Smooth muscle cell (in vitro differentiated cells): ENCODE data around the gene ZCCHC24. TPM values are rescaled to one million over a fixed set of nuclear protein-coding genes. Genes with fewer than 3 reads are reported as not detected.

Experiments
- DNase-seq: peaks from one replicate; lab custom pipeline; 2025; ENCODE audit not compliant: unreplicated experiment; lab: John Stamatoyannopoulos, UW
- H2AFZ ChIP-seq: fragments of 200-600 bp; sonication (generic); 2 replicates; pipeline ENCODE4 v1.6.0; 2016; ENCODE audit warnings: antibody characterized with exemption, low read depth, mild to moderate bottlenecking
- H3F3A ChIP-seq: fragments of 200-600 bp; sonication (generic); 2 replicates; pipeline ENCODE4 v1.6.0; 2017; ENCODE audit warnings: antibody characterized with exemption, low read depth
- H3K27ac ChIP-seq: fragments of 200-600 bp; sonication (generic); 2 replicates; pipeline ENCODE4 v1.5.1; 2016; ENCODE audit warnings: low read depth, mild to moderate bottlenecking
- H3K27me3 ChIP-seq: fragments of 200-600 bp; sonication (generic); 2 replicates; pipeline ENCODE4 v1.6.1; 2016; ENCODE audit warnings: low read depth, mild to moderate bottlenecking
- H3K36me3 ChIP-seq: fragments of 200-600 bp; sonication (generic); 2 replicates; pipeline ENCODE4 v1.5.1; 2016; ENCODE audit warnings: low read depth
- H3K4me1 ChIP-seq: fragments of 200-600 bp; sonication (generic); 2 replicates; pipeline ENCODE4 v1.5.1; 2016; ENCODE audit warnings: low read depth
- H3K4me2 ChIP-seq: fragments of 200-600 bp; sonication (generic); 2 replicates; pipeline ENCODE4 v1.6.0; 2016; ENCODE audit warnings: mild to moderate bottlenecking
- H3K4me3 ChIP-seq: fragments of 200-600 bp; sonication (generic); 2 replicates; pipeline ENCODE4 v1.5.1; 2016; ENCODE audit warnings: mild to moderate bottlenecking
- H3K79me2 ChIP-seq: fragments of 200-600 bp; sonication (generic); 2 replicates; pipeline ENCODE4 v1.6.0; 2016; ENCODE audit warnings: low read depth, mild to moderate bottlenecking
- H3K9ac ChIP-seq: fragments of 200-600 bp; sonication (generic); 2 replicates; pipeline ENCODE4 v1.6.0; 2016; ENCODE audit warnings: low read depth
- H3K9me3 ChIP-seq: fragments of 200-600 bp; sonication (generic); replicated peaks from 2 replicates; pipeline ENCODE4 v1.5.1; 2016; ENCODE audit warnings: low read depth
- H4K20me1 ChIP-seq: fragments of 200-600 bp; sonication (generic); 2 replicates; pipeline ENCODE4 v1.6.0; 2016; ENCODE audit warnings: low read depth
- WGBS: methylation state at CpG from one replicate; pipeline ENCODE4 v1.1.7; 2016; ENCODE audit warnings: low lambda C conversion rate; 5-methylcytosine and 5-hydroxymethylcytosine counted together
- polyA plus RNA-seq: library from polyadenylated mRNA; unstranded; fragments of >200 nt; fragmentation: Nextera tagmentation; extraction: Ambion mirVana; gene quantifications from 2 replicates; pipeline ENCODE4 v1.2.1, GENCODE V29; 2016
- total RNA-seq: library from RNA; depleted of rRNA; stranded (reverse); fragments of >200 nt; gene quantifications from 2 replicates; pipeline ENCODE4 v1.2.3, GENCODE V29; 2014
- TF ChIP-seq, protein P1 (sequence below): fragments of 200-600 bp; sonication (generic); IDR thresholded peaks from 2 replicates; pipeline ENCODE4 v1.5.1; 2017; ENCODE audit warnings: borderline replicate concordance, mild to moderate bottlenecking, antibody characterized with exemption; ENCODE audit not compliant: insufficient read depth, poor library complexity, severe bottlenecking

Gene ZCCHC24
- total and polyA plus RNA-seq, 2 experiments from 2014 or later = 21.9 to 52.1 TPM

DNA sequence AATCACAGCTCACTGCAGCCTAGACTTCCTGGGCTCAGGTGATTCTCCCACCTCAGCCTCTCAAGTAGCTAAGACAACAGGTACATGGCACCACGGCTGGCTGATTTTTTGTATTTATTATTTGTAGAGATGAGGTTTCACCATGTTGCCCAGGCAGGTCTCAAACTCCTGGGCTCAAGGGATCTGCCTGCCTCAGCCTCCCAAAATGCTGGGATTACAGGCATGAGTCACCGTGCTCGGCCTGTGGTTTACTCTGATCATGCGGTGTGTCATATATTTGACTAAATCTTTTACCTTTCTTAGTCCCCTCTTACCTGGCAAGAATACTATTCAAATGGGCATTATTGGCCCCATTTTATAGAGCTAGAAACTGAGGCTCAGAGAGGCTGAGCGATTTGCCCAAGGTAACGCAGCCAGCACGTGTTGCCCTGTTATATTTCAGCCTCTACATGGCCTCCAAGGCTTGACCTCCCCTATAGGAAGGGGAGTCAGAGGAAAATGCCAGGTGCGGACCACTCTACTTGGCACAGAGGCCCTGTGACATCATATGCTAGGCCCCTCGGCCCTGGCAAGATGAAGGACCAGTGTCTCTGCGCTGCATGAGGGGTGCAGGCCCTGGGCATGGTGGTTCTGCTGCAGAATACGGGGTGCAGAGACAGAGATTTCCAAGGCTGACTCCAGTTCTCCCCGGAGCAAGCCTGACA lies 8.2 kb downstream of the ZCCHC24 start:
- no peaks in the 10 kb centered on the region for H3K9me3 ChIP-seq
- H3K36me3 ChIP-seq = no peaks in the 10 kb centered on the region
- WGBS = 79% methylated on average over 12 of the region's 12 CpGs
- H3K4me3 ChIP-seq = no peak overlapping the region
- no peaks in the 10 kb centered on the region for H3F3A ChIP-seq
- H3K4me2 ChIP-seq = peak overlapping the region; percentile 15
- H3K9ac ChIP-seq = no peak overlapping the region
- DNase-seq = no peak
- peak overlapping the region; percentile 90 for H3K27ac ChIP-seq
- H3K79me2 ChIP-seq = peaks cover 87% of the 10 kb centered on the region
- H4K20me1 ChIP-seq = peaks cover 81% of the 10 kb centered on the region
- H3K27me3 ChIP-seq = no peaks in the 10 kb centered on the region
- no peak overlapping the region for H2AFZ ChIP-seq
- peaks cover 21% of the 10 kb centered on the region for H3K4me1 ChIP-seq
- TF ChIP-seq, protein P1, sequence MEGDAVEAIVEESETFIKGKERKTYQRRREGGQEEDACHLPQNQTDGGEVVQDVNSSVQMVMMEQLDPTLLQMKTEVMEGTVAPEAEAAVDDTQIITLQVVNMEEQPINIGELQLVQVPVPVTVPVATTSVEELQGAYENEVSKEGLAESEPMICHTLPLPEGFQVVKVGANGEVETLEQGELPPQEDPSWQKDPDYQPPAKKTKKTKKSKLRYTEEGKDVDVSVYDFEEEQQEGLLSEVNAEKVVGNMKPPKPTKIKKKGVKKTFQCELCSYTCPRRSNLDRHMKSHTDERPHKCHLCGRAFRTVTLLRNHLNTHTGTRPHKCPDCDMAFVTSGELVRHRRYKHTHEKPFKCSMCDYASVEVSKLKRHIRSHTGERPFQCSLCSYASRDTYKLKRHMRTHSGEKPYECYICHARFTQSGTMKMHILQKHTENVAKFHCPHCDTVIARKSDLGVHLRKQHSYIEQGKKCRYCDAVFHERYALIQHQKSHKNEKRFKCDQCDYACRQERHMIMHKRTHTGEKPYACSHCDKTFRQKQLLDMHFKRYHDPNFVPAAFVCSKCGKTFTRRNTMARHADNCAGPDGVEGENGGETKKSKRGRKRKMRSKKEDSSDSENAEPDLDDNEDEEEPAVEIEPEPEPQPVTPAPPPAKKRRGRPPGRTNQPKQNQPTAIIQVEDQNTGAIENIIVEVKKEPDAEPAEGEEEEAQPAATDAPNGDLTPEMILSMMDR = no peak

DNA sequence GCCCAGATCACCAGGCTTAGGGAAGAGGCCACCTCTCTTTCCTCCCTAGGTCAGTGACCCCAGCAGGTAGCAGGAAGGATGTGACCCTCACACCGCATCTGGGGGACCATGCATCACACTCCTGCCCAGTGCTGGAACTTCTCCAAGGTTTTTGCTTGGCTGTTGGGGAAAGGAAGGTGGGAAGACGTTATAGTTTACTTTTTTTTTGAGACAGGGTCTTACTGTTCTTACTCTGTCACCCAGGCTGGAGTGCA lies 8.6 kb downstream of the ZCCHC24 start:
- H3K4me3 ChIP-seq = no peak overlapping the region
- DNase-seq = no peak
- no peaks in the 10 kb centered on the region for H3F3A ChIP-seq
- no peaks in the 10 kb centered on the region for H3K36me3 ChIP-seq
- peaks cover 87% of the 10 kb centered on the region for H3K79me2 ChIP-seq
- no peaks in the 10 kb centered on the region for H3K9me3 ChIP-seq
- peak overlapping the region; percentile 90 for H3K27ac ChIP-seq
- 87% methylated on average over 2 of the region's 2 CpGs for WGBS
- H3K4me1 ChIP-seq = peaks cover 26% of the 10 kb centered on the region
- H2AFZ ChIP-seq = no peak overlapping the region
- peak overlapping the region; percentile 15 for H3K4me2 ChIP-seq
- TF ChIP-seq, protein P1 = no peak
- H3K9ac ChIP-seq = no peak overlapping the region
- H4K20me1 ChIP-seq = peaks cover 80% of the 10 kb centered on the region
- no peaks in the 10 kb centered on the region for H3K27me3 ChIP-seq

DNA sequence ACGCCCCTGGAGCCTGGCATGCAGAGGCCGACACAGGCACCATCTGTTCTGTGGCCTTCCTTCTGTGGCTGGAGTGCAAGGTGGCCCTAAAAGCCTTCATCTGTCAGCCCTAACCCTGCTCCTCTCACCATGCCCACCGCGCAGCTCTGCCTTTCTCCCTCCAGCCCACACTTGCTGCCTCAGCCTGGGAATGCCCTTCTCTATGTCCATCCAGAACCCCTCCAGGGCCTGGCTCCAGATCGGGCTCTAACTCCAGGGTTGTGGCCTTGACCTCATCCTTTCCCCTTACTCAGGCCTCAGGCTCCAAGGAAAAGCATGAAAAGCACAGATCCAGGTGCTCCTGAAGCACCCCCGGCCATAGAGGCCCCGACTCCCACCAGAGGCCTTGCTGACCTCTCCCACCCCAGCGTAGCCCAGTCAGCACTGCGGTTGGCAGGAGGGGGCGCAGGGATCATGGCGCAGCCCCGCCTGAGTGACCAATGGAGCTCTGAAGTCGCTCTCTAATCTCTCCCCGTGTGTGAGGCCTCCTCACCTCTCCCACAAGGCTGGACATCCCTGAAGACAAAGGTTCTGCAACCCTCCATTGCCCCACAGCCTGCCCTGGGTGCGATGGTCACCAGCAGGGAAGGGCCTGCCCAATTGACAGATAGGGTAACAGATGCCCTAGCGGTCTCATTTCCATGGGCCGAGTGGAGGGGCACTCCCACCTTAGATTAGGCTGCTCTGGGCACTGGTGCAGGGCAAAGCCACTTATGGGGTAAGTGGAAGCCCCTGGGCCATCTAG lies 9.2 kb downstream of the ZCCHC24 start:
- peaks cover 85% of the 10 kb centered on the region for H3K79me2 ChIP-seq
- H3K27me3 ChIP-seq = no peaks in the 10 kb centered on the region
- no peak overlapping the region for H3K4me3 ChIP-seq
- H3K9ac ChIP-seq = no peak overlapping the region
- no peak for DNase-seq
- WGBS = 92% methylated on average over 17 of the region's 17 CpGs
- H4K20me1 ChIP-seq = peaks cover 80% of the 10 kb centered on the region
- H3K36me3 ChIP-seq = no peaks in the 10 kb centered on the region
- TF ChIP-seq, protein P1 = no peak
- peak overlapping the region; percentile 82 for H3K4me2 ChIP-seq
- peak overlapping the region; percentile 90 for H3K27ac ChIP-seq
- H3K9me3 ChIP-seq = no peaks in the 10 kb centered on the region
- no peak overlapping the region for H2AFZ ChIP-seq
- H3K4me1 ChIP-seq = peaks cover 30% of the 10 kb centered on the region
- H3F3A ChIP-seq = no peaks in the 10 kb centered on the region
